Ovary (tissue), 3 donors: ENCODE measurements around the gene NEURL1B.

Experiments
- CTCF ChIP-seq, 3 donors: fragments of 450-650 bp in 2 of 3; fragments of 200-600 bp in 1 of 3; IDR thresholded peaks; one replicate each; pipeline versions ENCODE4 v1.5.1 to v1.8.0; 2016 to 2022; ENCODE audit warnings: antibody characterized with exemption in 3 of 3, mild to moderate bottlenecking in 1 of 3
- EP300 ChIP-seq: sonication (generic); formaldehyde crosslinking; IDR thresholded peaks from one replicate; pipeline ENCODE4 v1.6.1; 2017; ENCODE audit warnings: antibody characterized with exemption
- POLR2A ChIP-seq: fragments of 450-650 bp; IDR thresholded peaks from one replicate; pipeline ENCODE4 v1.6.1; 2017; ENCODE audit warnings: antibody characterized with exemption, mild to moderate bottlenecking, moderate library complexity
- donor health status: DM: no; HTN: no; CAD: no.

GRCh38 chr5:172623313-172623980 is 17.6 kb upstream of the NEURL1B start:
- TF ChIP-seq CTCF (IDR thresholded peaks at IDR 0.05) (no peak), EP300 (no peak), POLR2A (no peak)
